ENCODE measurements around the gene KCNJ16.

Gene KCNJ16

DNA sequence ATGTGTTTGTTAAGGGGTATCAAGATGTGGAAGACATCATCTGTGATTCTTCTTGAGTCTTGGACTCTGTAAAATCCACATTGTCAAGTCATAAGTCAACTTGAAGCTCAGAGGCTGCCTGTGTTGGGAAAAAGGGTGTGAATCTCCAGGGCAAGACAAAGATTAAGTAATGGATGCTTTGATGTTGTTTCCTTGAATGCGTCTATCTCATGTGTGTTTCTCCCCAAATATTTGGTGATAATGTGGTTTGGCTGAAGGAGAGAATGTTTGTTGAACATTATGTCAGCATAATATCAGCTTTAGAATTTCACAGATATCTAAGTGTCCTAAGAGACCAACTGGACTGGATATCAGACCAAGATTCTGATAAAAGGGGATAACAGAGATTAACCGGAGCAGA lies 24.1 kb upstream of the KCNJ16 start:
- DNase-seq (ENCODE audit: low read depth) = no peak
- TF ChIP-seq CTCF (IDR thresholded peaks at IDR 0.05; ENCODE audit: low read depth, low read length, missing control alignments) = no peak
- H3K4me3 ChIP-seq (ENCODE audit: low read depth, low read length) = no peak overlapping the region

DNA sequence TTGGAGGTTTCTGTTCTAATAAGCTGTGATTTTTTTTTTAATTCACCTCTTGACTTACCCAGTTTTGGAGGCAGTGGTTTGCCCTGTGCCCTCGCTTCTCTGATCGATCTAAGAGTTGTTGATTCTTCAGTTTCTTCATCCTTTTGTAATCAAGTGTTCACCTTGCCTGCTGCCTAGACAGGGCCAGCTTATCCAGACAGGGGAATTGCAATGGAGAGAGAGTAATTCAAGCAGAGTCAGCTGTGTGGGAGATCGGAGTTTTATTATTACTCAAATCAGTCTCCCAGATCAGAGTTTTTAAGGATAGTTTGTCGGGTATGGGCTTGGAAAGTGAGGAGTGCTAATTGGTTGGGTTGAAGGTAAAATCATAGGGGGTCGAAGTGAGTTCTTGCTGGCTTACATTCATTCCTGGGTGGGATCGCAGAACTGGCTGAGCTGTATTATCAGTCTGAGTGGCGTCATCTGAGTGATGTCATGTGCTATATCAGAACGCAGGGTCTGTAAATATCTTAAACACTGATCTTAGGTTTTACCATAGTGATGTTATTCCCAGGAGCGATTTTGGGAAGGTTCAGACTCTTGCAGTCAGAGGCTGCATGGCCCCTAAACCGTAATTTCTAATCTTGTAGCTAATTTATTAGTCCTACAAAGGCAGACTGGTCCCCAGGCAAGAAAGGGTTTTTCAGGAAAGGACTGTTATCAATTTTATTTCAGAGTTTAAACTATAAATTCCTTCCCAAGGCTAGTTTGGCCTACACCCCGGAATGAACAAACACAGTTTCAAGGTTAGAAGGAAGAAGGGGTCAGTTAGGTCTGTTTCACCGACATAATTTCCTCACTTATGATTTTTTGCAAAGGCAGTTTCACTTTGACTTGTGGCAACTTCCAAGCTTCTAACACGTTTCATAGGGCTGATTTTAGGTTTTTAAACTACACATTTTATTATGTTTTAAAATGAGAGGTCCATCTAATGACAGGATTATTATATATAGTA lies 21.5 kb upstream of the KCNJ16 start:
- no peak for TF ChIP-seq CTCF (IDR thresholded peaks at IDR 0.05; ENCODE audit: low read depth, low read length, missing control alignments)
- DNase-seq (ENCODE audit: low read depth) = no peak
- no peak overlapping the region for H3K4me3 ChIP-seq (ENCODE audit: low read depth, low read length)

DNA sequence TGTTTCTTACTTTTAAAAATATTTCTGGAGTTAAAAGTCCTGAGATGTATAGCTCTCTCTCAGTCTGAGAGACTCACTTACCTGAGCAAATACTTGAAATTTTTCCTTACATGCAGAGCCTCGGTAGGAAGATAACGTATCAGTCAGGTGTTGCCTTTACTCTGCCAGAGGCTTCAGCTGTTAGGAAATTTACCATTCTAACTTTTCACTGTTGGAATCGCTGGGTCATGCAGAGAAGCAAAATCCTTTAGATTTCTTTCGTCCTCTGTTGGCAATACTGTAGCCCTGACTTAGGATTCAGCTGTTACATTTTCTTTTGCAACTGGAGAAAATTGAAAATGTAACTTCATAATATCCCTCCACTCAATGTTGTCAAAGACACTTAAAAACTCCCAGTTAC lies 20.0 kb upstream of the KCNJ16 start:
- TF ChIP-seq CTCF (IDR thresholded peaks at IDR 0.05; ENCODE audit: low read depth, low read length, missing control alignments) = no peak
- no peak overlapping the region for H3K4me3 ChIP-seq (ENCODE audit: low read depth, low read length)
- DNase-seq (ENCODE audit: low read depth) = no peak

- no peak for DNase-seq (ENCODE audit: low read depth)
- TF ChIP-seq CTCF (IDR thresholded peaks at IDR 0.05; ENCODE audit: low read depth, low read length, missing control alignments) = no peak
These were observed 16.0 kb upstream of the KCNJ16 start for GRCh38 chr17:70059071-70059470.

DNA sequence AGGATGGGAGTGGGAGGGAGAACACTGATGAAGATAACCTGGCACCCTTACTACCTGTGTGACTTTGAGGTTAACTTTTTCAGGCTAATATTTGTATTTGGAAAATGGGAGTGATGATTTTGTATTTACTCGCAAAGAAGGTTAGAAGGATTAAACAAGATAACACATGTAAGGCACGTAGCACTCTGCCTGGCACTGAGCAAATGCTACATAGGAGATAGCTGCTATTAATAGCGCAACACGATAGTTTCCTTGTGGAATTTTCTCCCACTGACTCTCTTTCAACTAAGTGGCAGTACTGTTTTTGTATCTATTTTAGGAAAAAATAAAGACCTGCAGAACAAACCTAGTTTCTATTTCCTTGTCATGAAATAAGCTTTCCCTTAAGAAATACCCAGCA lies 15.4 kb upstream of the KCNJ16 start:
- no peak for DNase-seq (ENCODE audit: low read depth)
- no peak overlapping the region for H3K4me3 ChIP-seq (ENCODE audit: low read depth, low read length)
- no peak for TF ChIP-seq CTCF (IDR thresholded peaks at IDR 0.05; ENCODE audit: low read depth, low read length, missing control alignments)

More at GRCh38 chr17:70059071-70059470, 16.0 kb upstream of the KCNJ16 start:
- no peak overlapping the region for H3K4me3 ChIP-seq (ENCODE audit: low read depth, low read length)

GRCh38 chr17:70060415-70060814 lies 14.6 kb upstream of the KCNJ16 start:
- TF ChIP-seq CTCF (IDR thresholded peaks at IDR 0.05; ENCODE audit: low read depth, low read length, missing control alignments) = no peak
- no peak for DNase-seq (ENCODE audit: low read depth)
- no peak overlapping the region for H3K4me3 ChIP-seq (ENCODE audit: low read depth, low read length)

GRCh38 chr17:70067134-70067533 lies 7.9 kb upstream of the KCNJ16 start:
- no peak for TF ChIP-seq CTCF (IDR thresholded peaks at IDR 0.05; ENCODE audit: low read depth, low read length, missing control alignments)

More at GRCh38 chr17:70067134-70067533, 7.9 kb upstream of the KCNJ16 start:
- H3K4me3 ChIP-seq (ENCODE audit: low read depth, low read length) = no peak overlapping the region
- no peak for DNase-seq (ENCODE audit: low read depth)
